Gastrocnemius medialis (tissue), 4 donors: ENCODE measurements around the gene MT1G. TPM values are rescaled to one million over a fixed set of nuclear protein-coding genes. Genes with fewer than 3 reads are reported as not detected.
A peak's percentile ranks its signal among the peaks of the same experiment; 100 is the strongest.

ENCODE experiments used
- ATAC-seq, 2 donors: fragments of 150-250 bp; one replicate each; pipeline ENCODE4 v1.9.1; 2016
- DNase-seq, 2 donors: peaks; one replicate each; pipeline ENCODE4 v3.0.0-alpha.2; 2019
- H3K27ac ChIP-seq, 4 donors: fragments of 200-600 bp; sonication (generic); 1 replicate in 1 of 4; 2 replicates in 3 of 4; pipeline ENCODE4 v1.5.1; 2016 to 2018; ENCODE audit warnings: mild to moderate bottlenecking in 2 of 4, moderate library complexity in 1 of 4
- H3K27me3 ChIP-seq, 3 donors: fragments of 200-600 bp; sonication (generic) in 2 of 3; 1 replicate in 1 of 3; 2 replicates in 2 of 3; pipeline versions ENCODE4 v1.5.1 to v1.6.0; 2016 to 2019; ENCODE audit warnings: mild to moderate bottlenecking in 1 of 3, moderate library complexity in 1 of 3
- H3K36me3 ChIP-seq, 2 donors: fragments of 200-600 bp; sonication (generic) in 1 of 2; one replicate each; pipeline ENCODE4 v1.5.1; 2017 to 2018
- H3K4me1 ChIP-seq, 2 donors: fragments of 200-600 bp; sonication (generic) in 1 of 2; one replicate each; pipeline ENCODE4 v1.5.1; 2016 to 2017; ENCODE audit warnings: mild to moderate bottlenecking in 2 of 2
- H3K4me3 ChIP-seq, 4 donors: fragments of 200-600 bp; sonication (generic) in 3 of 4; 1 replicate in 1 of 4; 2 replicates in 3 of 4; pipeline ENCODE4 v1.5.1; 2016 to 2019; ENCODE audit warnings: mild to moderate bottlenecking in 2 of 4
- H3K9me3 ChIP-seq, 3 donors: fragments of 200-600 bp; sonication (generic) in 2 of 3; 1 replicate in 1 of 3; 2 replicates in 2 of 3; pipeline ENCODE4 v1.5.1; 2016 to 2019
- POLR2A ChIP-seq, 2 donors: fragments of 450-650 bp; IDR thresholded peaks; one replicate each; pipeline ENCODE4 v1.6.1; 2017; ENCODE audit warnings: antibody characterized with exemption in 2 of 2, mild to moderate bottlenecking in 2 of 2, moderate library complexity in 2 of 2
- in situ Hi-C, 4 donors: fragments of 200-750 bp; cut with MboI; loops; one replicate each; pipeline versions ENCODE4 v1.15.0 to v1.8.0; 2017; ENCODE audit warnings: low sequenced_read_pairs in 4 of 4
- intact Hi-C: fragments of 100-400 bp; cut with DNase I; formaldehyde crosslinking; loops from one replicate; pipeline ENCODE4 v1.15.1; 2023; ENCODE audit warnings: low total_unique reads
- total RNA-seq, 4 donors: library from RNA; depleted of rRNA; stranded (reverse); fragments of >200 nt; gene quantifications; one replicate each; pipeline versions ENCODE4 v1.1.0 to v1.2.3, GENCODE V29; 2016
- TF ChIP-seq, protein P1 (sequence below), 5 experiments: fragments of 450-650 bp in 3 of 5; fragments of 200-600 bp in 2 of 5; sonication (generic) in 2 of 5; IDR thresholded peaks in 4 of 5; conservative IDR thresholded peaks in 1 of 5; 1 replicate in 4 of 5; 2 replicates in 1 of 5; pipeline ENCODE4 v1.5.1; 2016 to 2019; ENCODE audit warnings: antibody characterized with exemption in 5 of 5, mild to moderate bottlenecking in 3 of 5, moderate library complexity in 3 of 5

MT1G gene
- total RNA-seq, 4 donors from 2014 or later, result 3.5 to 4.6 TPM; not detected in 2

DNA sequence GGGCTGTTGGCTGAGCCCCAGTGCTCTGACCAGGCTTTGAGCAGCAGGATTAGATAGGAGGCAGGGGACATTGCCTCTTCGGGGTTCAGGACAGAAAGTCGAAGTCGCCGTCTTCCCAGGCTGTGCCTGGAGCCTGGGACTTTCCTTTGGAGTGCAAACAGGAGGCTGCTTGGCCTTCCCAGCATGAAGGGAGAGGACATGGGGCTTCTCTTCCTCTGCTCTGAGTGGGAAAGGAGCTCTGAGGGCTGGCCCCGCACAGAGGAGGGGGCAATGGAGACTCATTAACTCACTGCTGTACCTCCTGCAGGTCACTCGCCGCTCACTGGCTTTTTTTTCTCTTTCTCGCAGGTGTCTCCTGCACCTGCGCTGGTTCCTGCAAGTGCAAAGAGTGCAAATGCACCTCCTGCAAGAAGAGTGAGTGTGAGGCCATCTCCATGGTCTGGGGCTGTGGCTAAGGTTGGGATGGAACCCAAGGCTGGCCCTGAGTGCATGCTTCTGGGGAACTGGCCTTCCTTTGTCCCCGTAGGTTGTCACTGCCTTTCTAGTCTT lies 9.5 kb downstream of the MT1G start:
- peak overlapping the region in 1 of 4 donors; percentile 49 for H3K27ac ChIP-seq
- DNase-seq (no peak), ATAC-seq (no peak)
- in situ Hi-C loops, result no loop called here
- peak overlapping the region in 3 of 4 donors; percentile 42 to 61 (median 55) for H3K4me3 ChIP-seq
- TF ChIP-seq, protein P1, sequence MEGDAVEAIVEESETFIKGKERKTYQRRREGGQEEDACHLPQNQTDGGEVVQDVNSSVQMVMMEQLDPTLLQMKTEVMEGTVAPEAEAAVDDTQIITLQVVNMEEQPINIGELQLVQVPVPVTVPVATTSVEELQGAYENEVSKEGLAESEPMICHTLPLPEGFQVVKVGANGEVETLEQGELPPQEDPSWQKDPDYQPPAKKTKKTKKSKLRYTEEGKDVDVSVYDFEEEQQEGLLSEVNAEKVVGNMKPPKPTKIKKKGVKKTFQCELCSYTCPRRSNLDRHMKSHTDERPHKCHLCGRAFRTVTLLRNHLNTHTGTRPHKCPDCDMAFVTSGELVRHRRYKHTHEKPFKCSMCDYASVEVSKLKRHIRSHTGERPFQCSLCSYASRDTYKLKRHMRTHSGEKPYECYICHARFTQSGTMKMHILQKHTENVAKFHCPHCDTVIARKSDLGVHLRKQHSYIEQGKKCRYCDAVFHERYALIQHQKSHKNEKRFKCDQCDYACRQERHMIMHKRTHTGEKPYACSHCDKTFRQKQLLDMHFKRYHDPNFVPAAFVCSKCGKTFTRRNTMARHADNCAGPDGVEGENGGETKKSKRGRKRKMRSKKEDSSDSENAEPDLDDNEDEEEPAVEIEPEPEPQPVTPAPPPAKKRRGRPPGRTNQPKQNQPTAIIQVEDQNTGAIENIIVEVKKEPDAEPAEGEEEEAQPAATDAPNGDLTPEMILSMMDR (IDR thresholded peaks at IDR 0.05 in 4 of 5, conservative IDR thresholded peaks at IDR 0.05 in 1 of 5), result no peak
- no peak for TF ChIP-seq POLR2A (IDR thresholded peaks at IDR 0.05)
- peaks cover 0 to 7% of the 10 kb centered on the region in 2 donors for H3K4me1 ChIP-seq
- intact Hi-C loops, result no loop called here
- H3K9me3 ChIP-seq, result no peaks in the 10 kb centered on the region
- peaks cover 12 to 18% (median 14%) of the 10 kb centered on the region in 3 donors for H3K27me3 ChIP-seq
- no peaks in the 10 kb centered on the region for H3K36me3 ChIP-seq

GRCh38 chr16:56657555-56658326 lies 10.1 kb downstream of the MT1G start, which contains the start of gene MT1F:
Gene MT1F, plus strand, starts transcription at chr16:56657959. Its CDS starts 100 bp downstream, at chr16:56658059.
- in situ Hi-C loops (no loop called here), intact Hi-C loops (no loop called here)
- no peaks in the 10 kb centered on the region for H3K9me3 ChIP-seq
- TF ChIP-seq POLR2A (IDR thresholded peaks at IDR 0.05), result peak in 1 of 2 donors; percentile 11
- TF ChIP-seq, protein P1 (IDR thresholded peaks at IDR 0.05 in 4 of 5, conservative IDR thresholded peaks at IDR 0.05 in 1 of 5), result no peak
- ATAC-seq (peak; percentile 71 to 83), DNase-seq (peak; percentile 34 to 71)
- peaks cover 0 to 7% of the 10 kb centered on the region in 2 donors for H3K4me1 ChIP-seq
- peak within 1 kb of the TSS in 2 of 4 donors; percentile 20 to 49 for H3K27ac ChIP-seq
- H3K36me3 ChIP-seq, result no peaks in the 10 kb centered on the region
- peaks cover 5 to 13% (median 8%) of the 10 kb centered on the region in 3 donors for H3K27me3 ChIP-seq
- peak within 1 kb of the TSS; percentile 42 to 67 (median 58) for H3K4me3 ChIP-seq

DNA sequence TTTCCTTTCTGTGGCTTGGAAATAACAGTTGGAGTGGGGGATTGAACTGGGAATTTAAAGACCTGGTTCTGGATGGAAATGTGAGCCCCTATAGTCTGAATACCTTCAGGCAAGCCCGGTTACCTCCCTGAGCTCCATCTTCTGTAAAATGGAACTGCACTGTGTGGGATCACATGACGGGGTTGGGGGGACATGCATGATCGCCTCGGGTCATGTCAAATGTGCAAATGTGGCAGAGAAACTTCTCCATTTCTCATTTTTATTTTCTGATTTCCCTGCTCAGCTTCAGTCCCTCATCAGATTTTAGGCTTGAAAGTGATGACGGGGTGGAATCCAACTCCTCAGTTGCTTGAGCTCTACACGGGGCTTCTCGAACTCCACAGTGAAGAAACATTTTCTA lies 14.6 kb downstream of the MT1G start:
- TF ChIP-seq POLR2A (IDR thresholded peaks at IDR 0.05), result no peak
- TF ChIP-seq, protein P1 (IDR thresholded peaks at IDR 0.05 in 4 of 5, conservative IDR thresholded peaks at IDR 0.05 in 1 of 5), result no peak
- Histone ChIP-seq H3K27ac (no peak overlapping the region), H3K36me3 (no peaks in the 10 kb centered on the region), H3K27me3 (peaks cover 0 to 2% (median under 1%) of the 10 kb centered on the region in 3 donors), H3K4me3 (no peak overlapping the region), H3K4me1 (peaks cover 0 to 4% of the 10 kb centered on the region in 2 donors), H3K9me3 (no peaks in the 10 kb centered on the region)
- intact Hi-C loops (no loop called here), in situ Hi-C loops (no loop called here)
- no peak for DNase-seq
- ATAC-seq, result no peak

GRCh38 chr16:56652600-56652999 lies 15.3 kb downstream of the MT1G start:
- DNase-seq (no peak), ATAC-seq (no peak)
- H3K36me3 ChIP-seq, result no peaks in the 10 kb centered on the region
- H3K27me3 ChIP-seq, result peaks cover 0 to 7% (median under 1%) of the 10 kb centered on the region in 3 donors
- H3K4me3 ChIP-seq, result no peak overlapping the region
- no peaks in the 10 kb centered on the region for H3K9me3 ChIP-seq
- peaks cover 0 to under 1% of the 10 kb centered on the region in 2 donors for H3K4me1 ChIP-seq
- in situ Hi-C loops, result no loop called here
- H3K27ac ChIP-seq, result no peak overlapping the region
- intact Hi-C loops, result no loop called here
- no peak for TF ChIP-seq POLR2A (IDR thresholded peaks at IDR 0.05)
- TF ChIP-seq, protein P1 (IDR thresholded peaks at IDR 0.05 in 4 of 5, conservative IDR thresholded peaks at IDR 0.05 in 1 of 5), result no peak
